ENCODE results near the gene AEBP1.

GRCh38 chr7:44140341-44140740 is 36.2 kb downstream of the AEBP1 start:
- TF ChIP-seq POLR2A (IDR thresholded peaks at IDR 0.05) = no peak
- TF ChIP-seq CTCF (IDR thresholded peaks at IDR 0.05) = no peak
